Vagina (tissue), 2 donors: ENCODE measurements around the gene FASTK.

Experiments
- CTCF ChIP-seq, 3 experiments: fragments of 450-650 bp in 2 of 3; fragments of 200-600 bp in 1 of 3; sonication (generic) in 1 of 3; IDR thresholded peaks; one replicate each; pipeline ENCODE4 v1.5.1; 2017 to 2019; ENCODE audit warnings: antibody characterized with exemption in 3 of 3, mild to moderate bottlenecking in 2 of 3, moderate library complexity in 2 of 3
- POLR2A ChIP-seq, 2 donors: fragments of 450-650 bp; IDR thresholded peaks; one replicate each; pipeline ENCODE4 v1.6.1; 2017; ENCODE audit warnings: antibody characterized with exemption in 2 of 2, mild to moderate bottlenecking in 2 of 2, moderate library complexity in 2 of 2
- POLR2AphosphoS5 ChIP-seq, 2 donors: sonication (generic); formaldehyde crosslinking; IDR thresholded peaks; one replicate each; pipeline ENCODE4 v1.9.0; 2017; ENCODE audit warnings: antibody characterized with exemption in 2 of 2, mild to moderate bottlenecking in 2 of 2, low read depth in 1 of 2; ENCODE audit not compliant: insufficient read depth in 1 of 2

GRCh38 chr7:151065516-151065915 lies 15.1 kb downstream of the FASTK start:
- TF ChIP-seq CTCF (IDR thresholded peaks at IDR 0.05) (no peak), POLR2A (IDR thresholded peaks at IDR 0.05) (no peak), POLR2AphosphoS5 (IDR thresholded peaks at IDR 0.05; ENCODE audit: insufficient read depth in 1 of 2, low read depth in 1 of 2) (no peak)
